Measurements from ENCODE around the gene DSCAM.

The DSCAM gene

DNA sequence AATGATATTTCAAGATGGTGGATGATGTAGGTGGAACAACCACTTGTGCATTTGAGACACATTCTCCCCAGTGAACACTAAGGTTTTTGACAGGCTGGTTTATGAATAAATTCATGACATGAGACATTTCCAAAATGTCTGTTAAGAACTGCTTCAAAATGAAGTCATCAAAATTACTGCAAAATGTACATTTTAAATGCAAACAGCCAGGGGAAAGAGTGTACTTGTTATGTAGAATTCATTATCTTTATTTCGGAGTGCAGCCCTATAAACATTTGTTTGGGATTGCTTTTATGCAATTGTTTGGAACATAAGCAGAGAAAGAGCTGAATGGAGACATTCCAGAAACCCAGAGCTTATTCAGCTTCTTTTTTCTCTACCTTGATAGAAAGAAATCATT lies 49.5 kb downstream of the DSCAM start:
- TF ChIP-seq POLR2A (IDR thresholded peaks at IDR 0.05; ENCODE audit: low read depth, low read length) (no peak), TAF1 (IDR thresholded peaks at IDR 0.05; ENCODE audit: borderline replicate concordance, low read depth, low read length) (no peak), POLR2AphosphoS5 (IDR thresholded peaks at IDR 0.05; ENCODE audit: low read depth, low read length) (no peak)
- no peak for DNase-seq (ENCODE audit: insufficient read length)
- FAIRE-seq: no peak

DNA sequence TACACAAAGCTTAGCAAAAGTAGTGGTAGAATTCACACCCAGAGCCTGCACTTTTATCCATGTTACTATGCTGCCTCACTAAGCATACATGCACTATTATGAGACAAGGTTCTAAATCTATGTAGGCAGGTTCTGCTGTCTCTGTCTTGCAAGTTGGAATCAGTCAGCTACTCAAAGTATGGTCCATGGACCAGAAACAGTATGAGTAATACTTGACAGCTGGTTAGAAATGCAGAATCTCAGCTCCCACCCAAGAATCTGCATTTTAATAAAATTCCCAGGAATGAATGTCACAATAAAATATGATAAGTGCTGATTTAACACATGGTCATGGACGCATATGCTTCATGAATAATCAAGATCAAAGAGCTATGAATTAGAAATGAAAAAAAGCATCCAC lies 50.5 kb downstream of the DSCAM start:
- no peak for FAIRE-seq
- TF ChIP-seq POLR2AphosphoS5 (IDR thresholded peaks at IDR 0.05; ENCODE audit: low read depth, low read length): no peak
- TF ChIP-seq TAF1 (IDR thresholded peaks at IDR 0.05; ENCODE audit: borderline replicate concordance, low read depth, low read length): no peak
- no peak for TF ChIP-seq POLR2A (IDR thresholded peaks at IDR 0.05; ENCODE audit: low read depth, low read length)
- DNase-seq (ENCODE audit: insufficient read length): no peak

GRCh38 chr21:40795313-40795712 lies 51.6 kb downstream of the DSCAM start:
- no peak for FAIRE-seq
- DNase-seq (ENCODE audit: insufficient read length): no peak
- no peak for TF ChIP-seq TAF1 (IDR thresholded peaks at IDR 0.05; ENCODE audit: borderline replicate concordance, low read depth, low read length)
- TF ChIP-seq POLR2AphosphoS5 (IDR thresholded peaks at IDR 0.05; ENCODE audit: low read depth, low read length): no peak
- TF ChIP-seq POLR2A (IDR thresholded peaks at IDR 0.05; ENCODE audit: low read depth, low read length): no peak

DNA sequence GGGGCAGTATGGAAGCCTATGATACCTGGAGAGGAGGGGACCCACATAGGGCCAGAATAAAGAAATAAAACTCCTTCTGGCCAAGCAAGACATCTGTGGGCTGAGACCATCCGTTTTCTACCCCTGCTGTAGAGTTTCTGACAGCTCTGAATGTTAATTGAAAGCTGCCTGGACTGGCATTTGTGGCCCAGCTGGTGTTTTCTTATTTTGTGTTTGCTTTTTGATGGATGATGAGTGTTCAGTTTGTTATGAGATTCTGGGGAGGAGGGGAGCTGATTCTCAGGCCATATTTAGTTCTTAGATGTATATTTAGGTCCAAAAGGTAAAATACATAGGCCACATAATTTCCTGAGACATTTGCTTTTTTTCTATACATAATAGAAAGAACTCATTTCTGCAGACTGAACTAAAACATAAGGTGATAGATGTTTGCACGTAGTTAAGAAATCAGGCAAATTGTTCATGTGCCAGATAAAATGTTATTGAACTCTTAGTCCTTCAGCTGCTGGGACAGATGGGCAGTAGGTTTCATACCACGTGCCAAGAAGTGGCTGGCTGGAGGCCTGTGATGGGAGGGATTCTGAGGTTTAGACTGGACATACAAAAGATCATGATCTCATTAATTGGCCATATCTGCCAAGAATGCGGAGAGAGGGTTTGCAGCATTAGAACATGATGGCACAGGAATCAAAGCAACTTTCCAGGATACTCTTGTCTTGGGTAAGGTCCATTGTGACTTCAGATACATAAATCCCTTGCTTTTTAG lies 54.1 kb downstream of the DSCAM start:
- FAIRE-seq: no peak
- TF ChIP-seq POLR2AphosphoS5 (IDR thresholded peaks at IDR 0.05; ENCODE audit: low read depth, low read length) (no peak), POLR2A (IDR thresholded peaks at IDR 0.05; ENCODE audit: low read depth, low read length) (no peak), TAF1 (IDR thresholded peaks at IDR 0.05; ENCODE audit: borderline replicate concordance, low read depth, low read length) (no peak)
- no peak for DNase-seq (ENCODE audit: insufficient read length)

DNA sequence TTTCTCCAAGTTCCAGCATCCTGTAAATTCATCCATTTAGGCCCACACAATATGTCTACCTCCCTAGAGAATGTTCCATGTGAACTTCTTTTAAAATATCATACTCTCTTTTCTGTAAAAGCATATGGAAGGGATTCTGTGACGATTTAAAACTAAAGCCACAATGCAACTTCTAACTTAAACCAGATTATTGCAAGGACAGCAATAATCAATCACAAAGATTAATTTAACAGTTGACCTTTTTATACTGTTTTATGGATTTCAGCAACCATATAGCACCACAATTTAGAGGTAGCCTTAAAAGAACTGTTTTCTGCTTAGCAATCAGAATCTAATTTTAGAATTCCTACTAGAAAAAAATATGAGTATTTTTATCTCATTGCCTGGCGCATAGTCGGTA lies 58.3 kb downstream of the DSCAM start:
- TF ChIP-seq POLR2AphosphoS5 (IDR thresholded peaks at IDR 0.05; ENCODE audit: low read depth, low read length) (no peak), POLR2A (IDR thresholded peaks at IDR 0.05; ENCODE audit: low read depth, low read length) (no peak), TAF1 (IDR thresholded peaks at IDR 0.05; ENCODE audit: borderline replicate concordance, low read depth, low read length) (no peak)
- FAIRE-seq (no peak), DNase-seq (ENCODE audit: insufficient read length) (no peak)

DNA sequence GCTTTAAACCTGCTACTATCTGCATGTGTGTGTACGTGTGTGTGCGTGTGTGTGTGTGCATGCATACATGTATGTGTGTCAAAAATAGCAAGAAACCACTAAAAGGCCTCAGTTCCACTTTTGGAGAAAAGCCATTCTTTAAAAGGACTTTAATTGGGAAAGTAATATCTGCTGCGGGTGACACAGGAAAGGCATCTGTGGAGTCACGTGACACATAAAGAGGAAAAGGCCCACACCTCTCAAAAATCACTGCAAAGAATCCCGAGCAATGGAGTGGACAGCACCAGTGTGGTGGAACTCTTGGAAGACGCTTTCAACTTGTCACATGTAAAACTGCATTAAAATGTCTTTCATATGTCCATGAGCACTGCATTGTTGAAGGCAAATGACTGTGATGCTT lies 63.6 kb downstream of the DSCAM start:
- DNase-seq (ENCODE audit: insufficient read length) (no peak), FAIRE-seq (no peak)
- TF ChIP-seq TAF1 (IDR thresholded peaks at IDR 0.05; ENCODE audit: borderline replicate concordance, low read depth, low read length) (no peak), POLR2AphosphoS5 (IDR thresholded peaks at IDR 0.05; ENCODE audit: low read depth, low read length) (no peak), POLR2A (IDR thresholded peaks at IDR 0.05; ENCODE audit: low read depth, low read length) (no peak)

GRCh38 chr21:40770435-40771055 lies 76.4 kb downstream of the DSCAM start:
- DNase-seq (ENCODE audit: insufficient read length) (no peak), FAIRE-seq (no peak)
- no peak for TF ChIP-seq POLR2AphosphoS5 (IDR thresholded peaks at IDR 0.05; ENCODE audit: low read depth, low read length)
- TF ChIP-seq TAF1 (IDR thresholded peaks at IDR 0.05; ENCODE audit: borderline replicate concordance, low read depth, low read length): no peak

DNA sequence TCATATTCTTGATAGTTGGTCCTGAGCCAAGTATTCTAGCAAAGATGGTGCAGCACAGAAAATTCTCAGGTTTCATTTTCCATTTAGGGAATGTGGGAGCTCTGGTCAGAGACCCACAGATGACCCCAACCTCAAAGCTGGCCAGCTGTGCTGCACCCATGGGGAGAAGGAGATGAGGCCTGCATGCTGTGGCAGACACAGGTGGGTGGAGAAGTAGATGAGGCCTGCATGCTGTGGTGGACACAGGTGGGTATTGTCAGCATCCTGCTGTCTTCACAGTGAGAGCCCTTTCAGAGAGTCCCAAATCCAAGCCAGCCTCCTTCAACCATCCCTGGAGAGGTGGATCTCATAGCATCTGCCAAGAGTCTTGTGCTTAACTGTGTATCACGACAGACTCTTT lies 77.7 kb downstream of the DSCAM start:
- DNase-seq (ENCODE audit: insufficient read length): no peak
- no peak for FAIRE-seq
- TF ChIP-seq TAF1 (IDR thresholded peaks at IDR 0.05; ENCODE audit: borderline replicate concordance, low read depth, low read length): no peak
- TF ChIP-seq POLR2AphosphoS5 (IDR thresholded peaks at IDR 0.05; ENCODE audit: low read depth, low read length): no peak
- no peak for TF ChIP-seq POLR2A (IDR thresholded peaks at IDR 0.05; ENCODE audit: low read depth, low read length)

DNA sequence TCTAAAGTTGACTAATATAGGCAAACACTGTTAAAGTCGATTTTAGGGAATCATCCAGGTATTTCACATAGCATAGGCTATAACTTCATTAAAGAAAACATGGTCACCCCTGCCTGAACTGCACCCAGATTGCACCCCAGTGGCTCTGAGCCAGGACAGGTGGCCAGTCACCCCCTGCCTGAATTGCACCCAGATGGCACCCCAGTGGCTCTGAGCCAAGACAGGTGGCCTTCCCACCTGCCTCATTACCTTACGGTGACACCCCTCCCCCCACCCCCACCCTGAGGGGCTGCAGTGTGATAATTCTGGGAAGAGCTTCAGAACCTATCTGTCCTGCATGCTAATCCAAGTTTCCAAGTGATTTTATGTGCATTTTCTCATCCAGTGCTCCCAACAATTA lies 78.9 kb downstream of the DSCAM start:
- FAIRE-seq: no peak

DNA sequence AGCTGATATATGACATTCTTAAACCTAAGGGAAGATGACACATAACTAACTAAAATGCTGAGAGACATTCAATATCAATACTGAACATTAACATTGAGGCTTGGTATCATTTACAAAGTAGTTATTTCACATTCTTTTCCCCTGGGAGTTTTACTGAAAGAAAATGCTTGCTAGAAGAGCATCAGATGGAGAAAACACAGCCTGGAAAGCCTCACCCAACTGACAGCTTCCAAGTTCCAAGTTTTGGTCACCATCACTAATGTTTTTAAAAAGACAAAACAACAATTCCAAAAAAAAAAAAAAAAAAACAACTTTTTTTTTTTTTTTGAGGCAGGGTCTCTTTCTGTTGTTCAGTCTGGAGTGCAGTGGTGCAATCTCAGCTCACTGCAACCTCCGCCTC lies 80.6 kb downstream of the DSCAM start:
- DNase-seq (ENCODE audit: insufficient read length) (no peak), FAIRE-seq (no peak)
- TF ChIP-seq POLR2A (IDR thresholded peaks at IDR 0.05; ENCODE audit: low read depth, low read length) (no peak), TAF1 (IDR thresholded peaks at IDR 0.05; ENCODE audit: borderline replicate concordance, low read depth, low read length) (no peak), POLR2AphosphoS5 (IDR thresholded peaks at IDR 0.05; ENCODE audit: low read depth, low read length) (no peak)

More for the DNA sequence above, 78.9 kb downstream of the DSCAM start:
- no peak for DNase-seq (ENCODE audit: insufficient read length)
- TF ChIP-seq POLR2A (IDR thresholded peaks at IDR 0.05; ENCODE audit: low read depth, low read length): no peak
- TF ChIP-seq TAF1 (IDR thresholded peaks at IDR 0.05; ENCODE audit: borderline replicate concordance, low read depth, low read length): no peak
- no peak for TF ChIP-seq POLR2AphosphoS5 (IDR thresholded peaks at IDR 0.05; ENCODE audit: low read depth, low read length)

GRCh38 chr21:40765811-40766210 lies 81.1 kb downstream of the DSCAM start:
- FAIRE-seq (no peak), DNase-seq (ENCODE audit: insufficient read length) (no peak)
- TF ChIP-seq POLR2AphosphoS5 (IDR thresholded peaks at IDR 0.05; ENCODE audit: low read depth, low read length): no peak
- TF ChIP-seq POLR2A (IDR thresholded peaks at IDR 0.05; ENCODE audit: low read depth, low read length): no peak

- DNase-seq (ENCODE audit: insufficient read length): no peak
- TF ChIP-seq TAF1 (IDR thresholded peaks at IDR 0.05; ENCODE audit: borderline replicate concordance, low read depth, low read length): no peak
- FAIRE-seq: no peak
These were observed 86.1 kb downstream of the DSCAM start for GRCh38 chr21:40760821-40761220.
